HuH-7.5 (cell line): Measurements from ENCODE around the gene DNMBP.
"Not testable (repeated sequence)": the region's sequence is repeated elsewhere in the genome, so short reads cannot be mapped to it uniquely, and the experiment has no call there.

Experiments used
- DNase-seq: peaks from one replicate; pipeline ENCODE4 v3.0.0; 2011; ENCODE audit warnings: low spot score

Gene DNMBP

GRCh38 chr10:99946051-99946450, 63.7 kb downstream of the DNMBP start:
- DNase-seq = not testable (repeated sequence)

GRCh38 chr10:99945263-99945662, 64.5 kb downstream of the DNMBP start:
- no peak for DNase-seq

GRCh38 chr10:99944860-99945259, 64.9 kb downstream of the DNMBP start:
- no peak for DNase-seq

- DNase-seq = no peak
Measured at GRCh38 chr10:99943908-99944307, 65.8 kb downstream of the DNMBP start.

GRCh38 chr10:99941942-99942820, 67.6 kb downstream of the DNMBP start:
- no peak for DNase-seq

GRCh38 chr10:99938563-99938962, 71.2 kb downstream of the DNMBP start:
- no peak for DNase-seq

GRCh38 chr10:99937630-99938029, 72.1 kb downstream of the DNMBP start:
- DNase-seq = no peak

- not testable (repeated sequence) for DNase-seq
Measured at GRCh38 chr10:99932203-99932957, 77.4 kb downstream of the DNMBP start.

GRCh38 chr10:99930731-99931550, 78.8 kb downstream of the DNMBP start:
- DNase-seq = peak; percentile 66

- DNase-seq = no peak
Measured at GRCh38 chr10:99929360-99929759, 80.4 kb downstream of the DNMBP start.

GRCh38 chr10:99927721-99928280, 81.9 kb downstream of the DNMBP start:
- no peak for DNase-seq

- no peak for DNase-seq
Measured at GRCh38 chr10:99926925-99927720, 82.6 kb downstream of the DNMBP start.

- no peak for DNase-seq
Measured at GRCh38 chr10:99924451-99925255, 85.1 kb downstream of the DNMBP start.

- DNase-seq = no peak
Measured at GRCh38 chr10:99921948-99922347, 87.8 kb downstream of the DNMBP start.

GRCh38 chr10:99920901-99921300, 88.8 kb downstream of the DNMBP start:
- DNase-seq = no peak

GRCh38 chr10:99920486-99920885, 89.3 kb downstream of the DNMBP start:
- no peak for DNase-seq

GRCh38 chr10:99917963-99918825, 91.6 kb downstream of the DNMBP start:
- no peak for DNase-seq

- DNase-seq = no peak
Measured at GRCh38 chr10:99916776-99917175, 93.0 kb downstream of the DNMBP start.

GRCh38 chr10:99915414-99915813, 94.3 kb downstream of the DNMBP start:
- no peak for DNase-seq
